GM19025 (cell line): ENCODE measurements around the gene IFI44.
A peak's percentile ranks its signal among the peaks of the same experiment; 100 is the strongest.

ENCODE experiments used
- ATAC-seq: cut with Tn5 transposase; IDR thresholded peaks from one replicate; pipeline ENCODE4 v1.9.1; 2021; ENCODE audit warnings: mild to moderate bottlenecking, low read depth, moderate library complexity; ENCODE audit not compliant: unreplicated experiment

IFI44 gene, protein sequence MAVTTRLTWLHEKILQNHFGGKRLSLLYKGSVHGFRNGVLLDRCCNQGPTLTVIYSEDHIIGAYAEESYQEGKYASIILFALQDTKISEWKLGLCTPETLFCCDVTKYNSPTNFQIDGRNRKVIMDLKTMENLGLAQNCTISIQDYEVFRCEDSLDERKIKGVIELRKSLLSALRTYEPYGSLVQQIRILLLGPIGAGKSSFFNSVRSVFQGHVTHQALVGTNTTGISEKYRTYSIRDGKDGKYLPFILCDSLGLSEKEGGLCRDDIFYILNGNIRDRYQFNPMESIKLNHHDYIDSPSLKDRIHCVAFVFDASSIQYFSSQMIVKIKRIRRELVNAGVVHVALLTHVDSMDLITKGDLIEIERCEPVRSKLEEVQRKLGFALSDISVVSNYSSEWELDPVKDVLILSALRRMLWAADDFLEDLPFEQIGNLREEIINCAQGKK

DNA sequence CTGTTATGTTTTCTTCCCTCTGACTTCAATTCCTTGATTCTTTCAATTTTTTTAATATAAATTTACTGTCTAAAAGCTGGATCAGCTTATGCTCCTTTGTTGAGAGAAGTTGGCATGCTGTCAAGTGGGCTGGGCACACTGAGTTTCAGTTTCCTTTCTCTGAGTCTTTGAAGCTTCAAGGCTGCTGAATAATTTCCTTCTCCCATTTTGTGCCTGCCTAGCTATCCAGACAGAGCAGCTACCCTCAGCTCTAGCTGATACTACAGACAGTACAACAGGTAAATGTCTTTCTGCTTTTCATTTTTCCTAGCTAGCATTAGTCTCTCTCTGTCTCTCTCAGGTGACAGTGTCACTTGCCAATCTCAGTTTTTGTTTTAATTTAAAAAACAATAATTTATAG lies at the start of gene IFI44:
IFI44 (plus strand) TSS at position 204 of the 400 bp plus-strand sequence. CDS start 365 bp downstream, outside the sequence.
- ATAC-seq, result peak; percentile 76

DNA sequence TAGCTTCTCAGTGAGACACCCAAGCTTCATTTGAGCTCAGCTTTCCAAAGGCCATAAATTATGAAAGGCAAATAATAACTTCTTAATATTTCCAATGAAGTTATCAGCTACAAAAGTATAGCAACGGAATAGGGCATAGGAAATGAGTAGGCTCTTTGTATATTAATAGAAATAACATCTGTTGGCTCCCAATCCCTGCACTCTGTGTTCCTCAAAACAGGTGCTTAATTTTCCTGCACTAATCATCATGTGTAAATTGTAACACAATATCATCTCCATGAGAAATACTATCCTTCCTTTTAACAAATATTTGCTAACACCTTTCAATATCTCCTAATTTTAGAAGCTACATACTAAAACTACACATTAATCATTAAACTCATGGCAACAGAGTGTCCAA lies 48.6 kb upstream of the IFI44 start:
- no peak for ATAC-seq

- ATAC-seq, result no peak
Observed at GRCh38 chr1:78603206-78603605, 46.4 kb upstream of the IFI44 start.

- no peak for ATAC-seq
Observed at GRCh38 chr1:78604643-78605042, 45.0 kb upstream of the IFI44 start.

- no peak for ATAC-seq
Observed at GRCh38 chr1:78606274-78606673, 43.4 kb upstream of the IFI44 start.

- no peak for ATAC-seq
Observed at GRCh38 chr1:78607334-78607927, 42.2 kb upstream of the IFI44 start.

- ATAC-seq, result no peak
Observed at GRCh38 chr1:78607944-78608343, 41.7 kb upstream of the IFI44 start.

GRCh38 chr1:78617615-78618026 lies 32.0 kb upstream of the IFI44 start:
- ATAC-seq, result peak; percentile 35

DNA sequence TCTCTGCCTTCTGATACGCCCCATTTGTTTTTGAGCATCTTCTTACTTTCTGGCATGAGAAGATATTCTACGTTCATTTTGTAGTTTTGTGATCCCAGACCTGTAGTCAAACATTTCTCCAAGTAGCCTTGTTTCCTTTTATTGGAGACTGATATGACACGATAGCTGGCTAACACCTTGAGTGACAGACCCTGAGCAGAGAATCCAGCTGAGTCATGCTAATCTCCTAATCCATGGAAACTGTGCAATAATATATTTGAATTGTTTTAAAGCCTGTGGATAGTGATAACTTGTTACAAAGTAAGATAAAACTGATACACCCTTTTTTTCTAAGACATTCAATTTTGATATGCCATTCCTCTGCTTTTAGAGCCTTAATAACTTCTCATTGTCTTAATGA lies 30.6 kb upstream of the IFI44 start:
- no peak for ATAC-seq

- peak; percentile 3 for ATAC-seq
Observed at GRCh38 chr1:78619446-78619802, 30.2 kb upstream of the IFI44 start.

- peak; percentile 45 for ATAC-seq
Observed at GRCh38 chr1:78619803-78620579, 29.6 kb upstream of the IFI44 start, which contains the start of gene IFI44L. Gene IFI44L (plus strand): TSS chr1:78620448. CDS start chr1:78627916, 7,468 bp downstream.

DNA sequence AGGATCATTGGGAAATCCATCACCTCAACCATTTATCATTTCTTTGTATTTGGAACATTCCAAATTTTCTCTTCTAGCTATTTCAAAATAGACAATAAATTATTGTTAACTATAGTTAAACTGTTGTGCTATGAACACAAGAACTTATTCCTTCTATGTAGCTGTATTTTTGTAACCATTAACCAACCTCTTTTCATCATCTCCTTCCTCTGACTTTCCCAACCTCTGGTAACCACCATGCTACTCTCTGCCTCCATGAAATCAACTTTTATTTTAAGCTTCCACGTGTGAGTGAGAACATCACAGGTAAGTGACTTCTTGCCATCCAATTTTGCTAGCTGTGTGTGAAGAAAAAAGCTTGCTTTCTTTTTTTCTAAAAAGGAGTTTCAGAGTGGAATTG lies 29.0 kb upstream of the IFI44 start:
- no peak for ATAC-seq

- no peak for ATAC-seq
Observed at GRCh38 chr1:78622548-78622947, 27.1 kb upstream of the IFI44 start.

DNA sequence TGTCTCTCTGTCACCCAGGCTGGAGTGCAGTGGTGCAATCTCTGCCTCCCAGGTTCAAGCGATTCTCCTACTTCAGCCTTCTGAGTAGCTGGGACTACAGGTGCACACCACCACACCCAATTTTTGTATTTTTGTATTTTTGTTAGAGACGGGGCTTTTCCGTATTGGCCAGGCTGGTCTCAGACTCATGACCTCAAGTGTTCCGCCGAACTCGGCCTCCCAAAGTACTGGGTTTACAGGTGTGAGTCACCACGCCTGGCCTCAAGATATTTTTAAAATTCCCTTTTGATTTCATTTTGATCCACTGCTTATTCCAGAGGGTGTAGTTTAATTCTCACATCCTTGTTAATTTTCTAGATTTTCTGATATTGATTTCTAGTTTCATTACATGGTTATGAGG lies 25.6 kb upstream of the IFI44 start:
- no peak for ATAC-seq

DNA sequence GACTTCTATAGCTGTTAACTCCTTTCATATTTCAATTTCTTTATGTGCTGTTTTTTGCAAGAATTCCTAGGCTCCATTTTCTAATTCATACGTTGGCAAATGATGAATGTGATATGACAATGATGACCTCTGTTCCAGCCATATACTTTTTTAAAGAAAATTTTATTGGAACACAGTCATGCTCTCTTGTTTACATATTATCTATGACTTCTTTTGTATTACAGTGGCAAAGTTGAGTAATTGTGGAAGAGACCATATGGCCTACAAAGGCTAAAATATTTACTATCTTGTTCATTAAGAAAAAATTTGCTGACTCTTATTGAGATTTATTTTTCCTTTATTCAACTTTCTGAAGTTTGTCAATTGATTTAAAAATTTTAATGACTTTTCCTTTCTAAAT lies 22.3 kb upstream of the IFI44 start:
- no peak for ATAC-seq

DNA sequence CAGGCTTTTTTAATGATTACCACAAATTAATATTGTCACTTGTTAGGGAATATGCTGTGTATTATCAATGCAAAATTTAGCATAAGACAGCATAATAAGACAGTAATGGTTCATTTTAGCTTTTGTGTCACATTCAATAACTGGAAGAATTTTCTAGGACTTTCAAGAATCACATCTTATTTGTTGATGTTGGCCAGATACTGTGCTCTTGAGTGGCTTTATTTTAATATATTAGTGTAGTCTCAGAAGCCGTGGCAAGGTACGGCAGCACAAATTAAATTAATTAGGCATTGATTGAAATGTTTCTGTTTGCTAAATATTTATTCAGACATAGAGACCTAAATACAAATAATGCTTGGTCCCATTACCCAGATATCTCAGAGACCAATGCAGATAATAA lies 19.0 kb upstream of the IFI44 start:
- ATAC-seq, result no peak

DNA sequence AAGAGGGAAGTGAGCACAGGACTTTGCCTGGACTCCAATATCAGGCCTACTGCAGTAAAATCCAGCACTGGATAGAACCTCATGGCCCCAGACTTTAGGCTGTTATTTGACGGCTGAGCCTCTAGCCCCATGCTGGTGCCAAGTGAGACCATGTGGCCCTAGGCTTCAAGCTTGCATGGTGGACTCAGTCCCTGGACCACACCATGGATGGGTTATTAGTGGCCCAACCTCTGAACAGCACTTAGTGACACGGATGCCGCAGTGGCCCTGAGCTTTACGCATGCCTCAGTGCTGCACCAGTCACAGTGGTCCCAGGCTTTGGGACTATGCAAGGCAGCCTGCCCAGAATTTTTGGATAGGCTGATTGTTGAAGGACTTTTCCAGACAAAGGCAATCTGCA lies 16.4 kb upstream of the IFI44 start:
- ATAC-seq, result no peak

DNA sequence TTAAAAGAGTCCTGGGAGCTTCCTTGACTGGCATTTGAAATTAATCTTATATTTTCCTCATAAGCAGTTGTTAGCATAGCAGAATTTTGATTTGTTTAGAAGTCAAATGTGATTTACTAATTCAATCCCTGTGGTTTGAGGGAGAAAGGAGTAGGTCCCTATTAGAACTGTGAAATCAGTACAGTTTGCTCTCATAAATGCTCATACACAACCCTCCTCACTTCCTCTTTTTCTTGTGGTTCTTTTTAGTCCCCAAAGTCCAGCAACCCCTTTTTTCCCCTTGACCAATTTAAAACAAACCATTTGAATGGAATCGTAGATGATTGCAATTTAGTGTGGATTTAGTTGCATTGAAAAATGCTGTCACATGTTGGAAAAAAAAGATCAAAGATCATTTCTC lies 9.2 kb upstream of the IFI44 start:
- no peak for ATAC-seq

- ATAC-seq, result no peak
Observed at GRCh38 chr1:78641558-78641957, 8.1 kb upstream of the IFI44 start.

DNA sequence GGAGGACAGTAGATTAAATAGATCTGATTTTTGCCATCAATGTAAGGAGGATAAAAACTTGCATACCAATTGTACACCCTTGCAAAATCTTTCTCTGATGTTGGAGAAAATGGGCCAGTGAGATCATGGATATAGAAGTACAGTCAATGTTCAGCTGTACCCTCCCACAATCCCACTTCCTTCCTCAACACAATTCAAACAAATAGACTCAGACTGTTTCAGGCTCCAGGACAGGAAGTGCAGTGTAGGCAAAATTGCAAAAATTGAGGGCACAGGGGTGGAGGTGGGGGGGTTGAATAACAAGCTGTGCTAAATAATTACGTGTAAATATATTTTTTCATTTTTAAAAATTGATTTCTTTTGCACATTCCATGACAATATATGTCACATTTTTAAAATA lies 3.9 kb upstream of the IFI44 start:
- no peak for ATAC-seq

GRCh38 chr1:78647238-78647637 lies 2.4 kb upstream of the IFI44 start:
- ATAC-seq, result no peak
